ENCODE data around the gene COL6A1.

The COL6A1 gene

DNA sequence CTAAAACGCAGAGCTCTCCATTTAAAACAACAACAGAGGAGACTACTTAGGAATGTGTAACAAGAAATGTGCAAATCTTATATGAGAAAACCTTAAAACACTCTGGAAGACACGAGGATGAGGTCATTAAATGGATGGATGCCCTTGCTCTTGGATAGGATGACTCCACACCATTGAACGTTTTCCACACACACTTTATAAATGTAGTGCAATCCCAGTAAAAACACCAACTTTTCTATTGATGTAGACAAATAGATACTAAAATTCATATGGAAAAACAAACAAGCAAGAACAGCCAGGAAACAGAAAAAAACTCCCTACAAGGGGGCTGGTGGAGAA lies 18.4 kb upstream of the COL6A1 start:
- TF ChIP-seq, protein P1, sequence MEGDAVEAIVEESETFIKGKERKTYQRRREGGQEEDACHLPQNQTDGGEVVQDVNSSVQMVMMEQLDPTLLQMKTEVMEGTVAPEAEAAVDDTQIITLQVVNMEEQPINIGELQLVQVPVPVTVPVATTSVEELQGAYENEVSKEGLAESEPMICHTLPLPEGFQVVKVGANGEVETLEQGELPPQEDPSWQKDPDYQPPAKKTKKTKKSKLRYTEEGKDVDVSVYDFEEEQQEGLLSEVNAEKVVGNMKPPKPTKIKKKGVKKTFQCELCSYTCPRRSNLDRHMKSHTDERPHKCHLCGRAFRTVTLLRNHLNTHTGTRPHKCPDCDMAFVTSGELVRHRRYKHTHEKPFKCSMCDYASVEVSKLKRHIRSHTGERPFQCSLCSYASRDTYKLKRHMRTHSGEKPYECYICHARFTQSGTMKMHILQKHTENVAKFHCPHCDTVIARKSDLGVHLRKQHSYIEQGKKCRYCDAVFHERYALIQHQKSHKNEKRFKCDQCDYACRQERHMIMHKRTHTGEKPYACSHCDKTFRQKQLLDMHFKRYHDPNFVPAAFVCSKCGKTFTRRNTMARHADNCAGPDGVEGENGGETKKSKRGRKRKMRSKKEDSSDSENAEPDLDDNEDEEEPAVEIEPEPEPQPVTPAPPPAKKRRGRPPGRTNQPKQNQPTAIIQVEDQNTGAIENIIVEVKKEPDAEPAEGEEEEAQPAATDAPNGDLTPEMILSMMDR (IDR thresholded peaks at IDR 0.05) = no peak
- TF ChIP-seq ZFX (IDR thresholded peaks at IDR 0.05; ENCODE audit: borderline replicate concordance) = no peak
- H3K27ac ChIP-seq = no peak overlapping the region

- TF ChIP-seq, protein P1 (IDR thresholded peaks at IDR 0.05) = no peak
- no peak for TF ChIP-seq ZFX (IDR thresholded peaks at IDR 0.05; ENCODE audit: borderline replicate concordance)
- no peak overlapping the region for H3K27ac ChIP-seq
Measured at GRCh38 chr21:45964649-45965048, 16.9 kb upstream of the COL6A1 start.

GRCh38 chr21:45965084-45965809 lies 16.3 kb upstream of the COL6A1 start:
- TF ChIP-seq ZFX (IDR thresholded peaks at IDR 0.05; ENCODE audit: borderline replicate concordance) = no peak
- TF ChIP-seq, protein P1 (IDR thresholded peaks at IDR 0.05) = no peak

GRCh38 chr21:45966791-45967394 lies 14.7 kb upstream of the COL6A1 start:
- H3K27ac ChIP-seq = no peak overlapping the region
- no peak for TF ChIP-seq ZFX (IDR thresholded peaks at IDR 0.05; ENCODE audit: borderline replicate concordance)
- TF ChIP-seq, protein P1 (IDR thresholded peaks at IDR 0.05) = no peak

More at GRCh38 chr21:45965084-45965809, 16.3 kb upstream of the COL6A1 start:
- H3K27ac ChIP-seq = no peak overlapping the region

GRCh38 chr21:45969921-45970673 lies 11.5 kb upstream of the COL6A1 start:
- H3K27ac ChIP-seq = no peak overlapping the region
- TF ChIP-seq, protein P1 (IDR thresholded peaks at IDR 0.05) = no peak
- no peak for TF ChIP-seq ZFX (IDR thresholded peaks at IDR 0.05; ENCODE audit: borderline replicate concordance)

DNA sequence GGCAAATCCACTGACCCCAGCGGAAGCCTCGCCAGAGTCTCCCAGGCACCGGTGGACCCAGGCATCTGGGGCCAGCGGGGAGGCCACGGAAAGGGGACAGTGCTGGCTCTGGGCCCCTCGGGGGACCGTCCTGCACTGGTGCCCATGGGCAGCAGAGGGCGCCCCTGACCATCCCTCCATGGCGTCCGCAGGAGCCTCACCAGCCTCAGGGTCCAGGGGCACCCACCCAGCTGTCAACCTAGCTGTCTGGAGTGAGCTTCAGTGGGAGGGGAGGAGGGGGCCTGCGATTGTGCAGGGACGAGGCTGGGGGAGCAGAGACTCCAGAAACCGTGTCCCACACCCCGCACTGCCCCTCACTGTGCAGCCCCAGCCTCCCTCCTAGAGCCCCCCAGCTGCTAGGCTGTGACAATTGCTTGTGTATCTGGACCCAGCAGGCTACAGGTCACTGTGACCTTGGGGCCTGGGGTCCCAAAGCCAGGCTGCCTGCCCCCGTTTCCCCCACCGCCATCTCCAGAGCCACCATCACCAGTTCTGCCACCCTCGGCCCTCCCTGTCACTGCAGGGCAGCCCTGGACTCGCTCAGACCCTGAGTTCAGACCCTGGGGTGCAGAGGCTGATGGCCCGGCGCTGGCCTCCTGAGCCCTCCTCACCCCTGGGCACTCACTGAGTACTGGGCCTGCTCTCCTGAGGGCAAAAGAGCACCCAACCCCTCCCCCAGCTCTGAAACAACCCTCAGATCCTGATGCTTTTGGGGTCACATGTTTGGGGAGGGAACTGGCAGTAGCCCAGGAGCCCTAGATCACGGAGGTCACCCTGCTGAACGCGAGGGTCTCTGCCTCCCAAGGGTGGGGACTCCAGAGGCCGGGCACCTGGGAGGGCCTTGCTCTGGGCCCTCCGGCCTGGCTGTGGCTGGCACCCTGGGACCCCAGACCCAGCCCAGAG lies 10.6 kb upstream of the COL6A1 start:
- no peak overlapping the region for H3K27ac ChIP-seq

More for the DNA sequence above, 10.6 kb upstream of the COL6A1 start:
- TF ChIP-seq, protein P1 (IDR thresholded peaks at IDR 0.05) = peak; percentile 88
- no peak for TF ChIP-seq ZFX (IDR thresholded peaks at IDR 0.05; ENCODE audit: borderline replicate concordance)

All from 22Rv1 (cell line).